ENCODE measurements around the gene HSPA12A. TPM values are rescaled to one million over a fixed set of nuclear protein-coding genes. Genes with fewer than 3 reads are reported as not detected.

HSPA12A gene
- total RNA-seq, 1 donor from 2014 or later, result 8.1 TPM

- no peak for DNase-seq (ENCODE audit: low spot score)
- intact Hi-C loops (cut with DNase I), result no loop called here
Measured at GRCh38 chr10:116748041-116748440, 5.7 kb upstream of the HSPA12A start.

- DNase-seq (ENCODE audit: low spot score), result no peak
- intact Hi-C loops (cut with DNase I), result no loop called here
Measured at GRCh38 chr10:116747325-116747724, 5.0 kb upstream of the HSPA12A start.

GRCh38 chr10:116744885-116745284 is 2.5 kb upstream of the HSPA12A start:
- intact Hi-C loops (cut with DNase I), result no loop called here
- no peak for DNase-seq (ENCODE audit: low spot score)

- intact Hi-C loops (cut with DNase I), result no loop called here
- no peak for DNase-seq (ENCODE audit: low spot score)
Measured at GRCh38 chr10:116744163-116744753, 1.9 kb upstream of the HSPA12A start.

GRCh38 chr10:116743266-116744064 is 1.1 kb upstream of the HSPA12A start:
- DNase-seq (ENCODE audit: low spot score), result no peak
- intact Hi-C loops (cut with DNase I), result loop anchor here (2.0 kb wide), 1 partner anchor 61 kb away; no protein-coding TSS in a partner anchor

- DNase-seq (ENCODE audit: low spot score), result no peak
- intact Hi-C loops (cut with DNase I), result loop anchor here (2.0 kb wide), 1 partner anchor 59 kb away; no protein-coding TSS in a partner anchor
Measured at GRCh38 chr10:116741391-116742351, 695 bp downstream of the HSPA12A start.

GRCh38 chr10:116740971-116741370 is 1.4 kb downstream of the HSPA12A start:
- DNase-seq (ENCODE audit: low spot score), result no peak

GRCh38 chr10:116738339-116738738 is 4.0 kb downstream of the HSPA12A start:
- intact Hi-C loops (cut with DNase I), result no loop called here

More at GRCh38 chr10:116740971-116741370, 1.4 kb downstream of the HSPA12A start:
- intact Hi-C loops (cut with DNase I), result no loop called here

GRCh38 chr10:116737627-116738327 is 4.6 kb downstream of the HSPA12A start:
- DNase-seq (ENCODE audit: low spot score), result no peak
- intact Hi-C loops (cut with DNase I), result no loop called here

More at GRCh38 chr10:116738339-116738738, 4.0 kb downstream of the HSPA12A start:
- no peak for DNase-seq (ENCODE audit: low spot score)

GRCh38 chr10:116733566-116733965 is 8.8 kb downstream of the HSPA12A start:
- intact Hi-C loops (cut with DNase I), result no loop called here

GRCh38 chr10:116732573-116732972 is 9.8 kb downstream of the HSPA12A start:
- DNase-seq (ENCODE audit: low spot score), result no peak
- intact Hi-C loops (cut with DNase I), result no loop called here

More at GRCh38 chr10:116733566-116733965, 8.8 kb downstream of the HSPA12A start:
- DNase-seq (ENCODE audit: low spot score), result no peak

GRCh38 chr10:116730464-116731260 is 11.7 kb downstream of the HSPA12A start:
- DNase-seq (ENCODE audit: low spot score), result no peak
- intact Hi-C loops (cut with DNase I), result no loop called here

- intact Hi-C loops (cut with DNase I), result no loop called here
- no peak for DNase-seq (ENCODE audit: low spot score)
Measured at GRCh38 chr10:116729243-116729642, 13.1 kb downstream of the HSPA12A start.

GRCh38 chr10:116728526-116729096 is 13.8 kb downstream of the HSPA12A start:
- no peak for DNase-seq (ENCODE audit: low spot score)
- intact Hi-C loops (cut with DNase I), result no loop called here

- DNase-seq (ENCODE audit: low spot score), result no peak
- intact Hi-C loops (cut with DNase I), result no loop called here
Measured at GRCh38 chr10:116723428-116724281, 18.7 kb downstream of the HSPA12A start.

- intact Hi-C loops (cut with DNase I), result no loop called here
- no peak for DNase-seq (ENCODE audit: low spot score)
Measured at GRCh38 chr10:116722736-116723427, 19.5 kb downstream of the HSPA12A start.

Data from cardiac septum (tissue), 1 donor.